NT2/D1 (cell line): ENCODE data around the gene ATF7.

Experiments
- SUZ12 ChIP-seq: IDR thresholded peaks from 2 replicates; pipeline ENCODE4 v1.6.1; 2011; ENCODE audit not compliant: insufficient read length, insufficient read depth; ENCODE audit errors: extremely low read depth
- YY1 ChIP-seq: IDR thresholded peaks from 2 replicates; pipeline ENCODE4 v1.6.1; 2011; ENCODE audit not compliant: insufficient read length, insufficient read depth
- ZNF274 ChIP-seq: IDR thresholded peaks from 2 replicates; pipeline ENCODE4 v1.6.1; 2011; ENCODE audit warnings: mild to moderate bottlenecking, low read depth, low read length

GRCh38 chr12:53577941-53578352 is 48.2 kb downstream of the ATF7 start:
- no peak for TF ChIP-seq YY1
- TF ChIP-seq SUZ12 = no peak
- TF ChIP-seq ZNF274 = no peak
